Keratinocyte (primary cell): ENCODE measurements around the gene UTP14C. TPM values are rescaled to one million over a fixed set of nuclear protein-coding genes. Genes with fewer than 3 reads are reported as not detected.

Experiments
- DNase-seq: peaks from one replicate; pipeline ENCODE4 v3.0.0-alpha.2; 2011; ENCODE audit warnings: low read depth, missing footprints, low spot score
- FAIRE-seq: peaks from 2 replicates; lab custom pipeline; 2011; peaks lifted over from hg19 to GRCh38; lab: Jason Lieb, UNC
- H2AFZ ChIP-seq: 2 replicates; pipeline ENCODE4 v1.6.0; 2012; ENCODE audit warnings: low read length, control low read depth, inconsistent platforms; ENCODE audit not compliant: control insufficient read depth
- H3K27ac ChIP-seq: 2 replicates; pipeline ENCODE4 v1.5.1; 2011; ENCODE audit warnings: low read length; ENCODE audit not compliant: control insufficient read depth, insufficient read depth
- H3K27me3 ChIP-seq: 3 replicates; pipeline ENCODE4 v1.6.0; 2011; ENCODE audit warnings: low read length; ENCODE audit not compliant: control insufficient read depth, insufficient read depth; ENCODE audit errors: extremely low read depth
- H3K36me3 ChIP-seq, 2 experiments: 2 replicates in 1 of 2; 3 replicates in 1 of 2; pipeline ENCODE4 v1.5.1; 2011; ENCODE audit warnings: low read length in 2 of 2, mild to moderate bottlenecking in 1 of 2; ENCODE audit not compliant: control insufficient read depth in 2 of 2, insufficient read depth in 2 of 2; ENCODE audit errors: extremely low read depth in 1 of 2
- H3K4me1 ChIP-seq: 3 replicates; pipeline ENCODE4 v1.5.1; 2011; ENCODE audit warnings: low read length; ENCODE audit not compliant: control insufficient read depth, insufficient read depth; ENCODE audit errors: extremely low read depth
- H3K4me2 ChIP-seq: 3 replicates; pipeline ENCODE4 v1.6.0; 2011; ENCODE audit warnings: low read depth, low read length; ENCODE audit not compliant: control insufficient read depth, insufficient read depth; ENCODE audit errors: extremely low read depth
- H3K4me3 ChIP-seq, 3 experiments: fragments of 200-600 bp in 1 of 3; sonication (generic) in 1 of 3; 2 replicates in 2 of 3; 3 replicates in 1 of 3; pipeline ENCODE4 v1.5.1; 2011 to 2016; ENCODE audit warnings: low read length in 3 of 3, mild to moderate bottlenecking in 3 of 3, control low read depth in 2 of 3, inconsistent platforms in 1 of 3, low read depth in 1 of 3, mixed read lengths in 1 of 3, mixed run types in 1 of 3, moderate library complexity in 1 of 3; ENCODE audit not compliant: control insufficient read depth in 2 of 3, insufficient read depth in 2 of 3; ENCODE audit errors: extremely low read depth in 1 of 3
- H3K79me2 ChIP-seq: 2 replicates; pipeline ENCODE4 v1.6.0; 2012; ENCODE audit warnings: low read length; ENCODE audit not compliant: control insufficient read depth, insufficient read depth
- H3K9ac ChIP-seq: 3 replicates; pipeline ENCODE4 v1.6.0; 2011; ENCODE audit warnings: low read length; ENCODE audit not compliant: control insufficient read depth, insufficient read depth; ENCODE audit errors: extremely low read depth
- H3K9me1 ChIP-seq: 3 replicates; pipeline ENCODE4 v1.6.0; 2011; ENCODE audit warnings: low read length; ENCODE audit not compliant: control insufficient read depth, insufficient read depth; ENCODE audit errors: extremely low read depth
- H3K9me3 ChIP-seq: 2 replicates; pipeline ENCODE4 v1.5.1; 2012; ENCODE audit warnings: low read depth, low read length; ENCODE audit not compliant: control insufficient read depth
- H4K20me1 ChIP-seq: 3 replicates; pipeline ENCODE4 v1.6.0; 2011; ENCODE audit warnings: low read length; ENCODE audit not compliant: control insufficient read depth, insufficient read depth; ENCODE audit errors: extremely low read depth
- EZH2 ChIP-seq: IDR thresholded peaks from one replicate; pipeline ENCODE4 v1.6.1; 2012; ENCODE audit warnings: inconsistent platforms, mild to moderate bottlenecking, low read length, moderate library complexity
- dilution Hi-C: fragments of 300-500 bp; cut with MboI; formaldehyde crosslinking; loops from one replicate; pipeline ENCODE4 v1.7.0; 2020; ENCODE audit warnings: low sequenced_read_pairs; ENCODE audit not compliant: extremely low pct_ligation_motif_present
- polyA plus RNA-seq, 5 experiments: library from polyadenylated mRNA; depleted of rRNA in 3 of 5; stranded (reverse) in 3 of 5; stranded (forward) in 1 of 5; unstranded in 1 of 5; fragments of >200 nt; gene quantifications; 1 replicate in 1 of 5; 2 replicates in 3 of 5; 3 replicates in 1 of 5; pipeline versions ENCODE4 v1.2.1 to v1.2.3, GENCODE V29; 2011 to 2012; ENCODE audit warnings: missing spikeins in 2 of 5, low read depth in 1 of 5, low replicate concordance in 1 of 5
- TF ChIP-seq, protein P1 (sequence below), 3 experiments: IDR thresholded peaks in 1 of 3; conservative IDR thresholded peaks in 1 of 3; optimal IDR thresholded peaks in 1 of 3; 2 replicates in 2 of 3; 3 replicates in 1 of 3; pipeline versions ENCODE3 to v1.5.1; 2011; ENCODE audit warnings: low read length in 3 of 3, mild to moderate bottlenecking in 3 of 3, moderate library complexity in 2 of 3, control low read depth in 1 of 3, inconsistent platforms in 1 of 3; ENCODE audit not compliant: insufficient read depth in 2 of 3; ENCODE audit errors: extremely low read depth in 1 of 3

Gene UTP14C
- polyA plus RNA-seq, 1 donor (not counting 4 experiments of a cell fraction or from before 2014, with no cell fraction given): 10.8 TPM

DNA sequence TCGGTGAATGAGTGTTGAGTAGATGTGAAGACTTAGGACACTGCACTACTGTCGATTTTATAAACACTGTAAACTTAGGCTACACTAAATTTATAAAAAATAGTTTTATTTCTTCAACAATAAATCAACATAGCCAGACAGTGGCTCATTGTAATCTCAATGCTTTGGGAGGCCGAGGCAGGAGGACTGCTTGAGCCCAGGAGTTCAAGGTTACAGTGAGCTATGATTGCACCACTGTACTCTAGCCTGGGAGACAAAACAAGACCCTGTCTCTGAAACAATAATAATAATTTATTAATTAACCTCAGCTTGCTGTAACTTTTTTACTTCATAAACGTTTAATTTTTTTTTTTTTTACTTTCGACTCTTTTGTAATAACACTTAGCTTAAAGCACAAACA lies 47.6 kb upstream of the UTP14C start:
- Histone ChIP-seq H3K9ac (no peak overlapping the region), H3K4me2 (no peak overlapping the region), H4K20me1 (no peaks in the 10 kb centered on the region), H3K4me1 (no peaks in the 10 kb centered on the region), H3K9me3 (no peaks in the 10 kb centered on the region), H3K36me3 (peaks cover 0 to 3% of the 10 kb centered on the region in 2 experiments), H3K27ac (no peak overlapping the region), H3K4me3 (no peak overlapping the region), H3K27me3 (no peaks in the 10 kb centered on the region), H2AFZ (no peak overlapping the region), H3K9me1 (no peaks in the 10 kb centered on the region), H3K79me2 (no peaks in the 10 kb centered on the region)
- FAIRE-seq: no peak
- dilution Hi-C loops: no loop called here
- TF ChIP-seq, protein P1, sequence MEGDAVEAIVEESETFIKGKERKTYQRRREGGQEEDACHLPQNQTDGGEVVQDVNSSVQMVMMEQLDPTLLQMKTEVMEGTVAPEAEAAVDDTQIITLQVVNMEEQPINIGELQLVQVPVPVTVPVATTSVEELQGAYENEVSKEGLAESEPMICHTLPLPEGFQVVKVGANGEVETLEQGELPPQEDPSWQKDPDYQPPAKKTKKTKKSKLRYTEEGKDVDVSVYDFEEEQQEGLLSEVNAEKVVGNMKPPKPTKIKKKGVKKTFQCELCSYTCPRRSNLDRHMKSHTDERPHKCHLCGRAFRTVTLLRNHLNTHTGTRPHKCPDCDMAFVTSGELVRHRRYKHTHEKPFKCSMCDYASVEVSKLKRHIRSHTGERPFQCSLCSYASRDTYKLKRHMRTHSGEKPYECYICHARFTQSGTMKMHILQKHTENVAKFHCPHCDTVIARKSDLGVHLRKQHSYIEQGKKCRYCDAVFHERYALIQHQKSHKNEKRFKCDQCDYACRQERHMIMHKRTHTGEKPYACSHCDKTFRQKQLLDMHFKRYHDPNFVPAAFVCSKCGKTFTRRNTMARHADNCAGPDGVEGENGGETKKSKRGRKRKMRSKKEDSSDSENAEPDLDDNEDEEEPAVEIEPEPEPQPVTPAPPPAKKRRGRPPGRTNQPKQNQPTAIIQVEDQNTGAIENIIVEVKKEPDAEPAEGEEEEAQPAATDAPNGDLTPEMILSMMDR (optimal IDR thresholded peaks at IDR 0.05 in 1 of 3, IDR thresholded peaks at IDR 0.05 in 1 of 3, conservative IDR thresholded peaks at IDR 0.05 in 1 of 3; ENCODE audit: extremely low read depth in 1 of 3, insufficient read depth in 2 of 3, low read length in 3 of 3): no peak
- TF ChIP-seq EZH2: no peak
- no peak for DNase-seq

DNA sequence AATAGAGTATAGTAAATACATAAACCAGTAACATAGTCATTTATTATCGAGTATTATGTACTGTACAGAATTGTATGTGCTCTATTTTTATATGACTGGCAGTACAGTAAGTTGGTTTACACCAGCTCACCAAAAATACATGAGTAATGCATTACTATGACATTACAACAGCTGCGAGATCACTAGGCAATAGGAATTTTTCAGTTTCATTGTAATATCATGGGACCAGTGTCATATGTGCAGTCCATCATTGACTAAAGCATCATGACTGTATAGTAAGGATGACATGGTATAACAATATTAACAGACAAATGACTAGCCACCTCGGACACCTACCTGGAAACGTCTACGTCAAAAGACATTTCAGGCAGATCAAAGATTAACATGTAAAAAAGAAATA lies 46.9 kb upstream of the UTP14C start:
- no peak overlapping the region for H3K27ac ChIP-seq
- no peak overlapping the region for H3K4me3 ChIP-seq
- dilution Hi-C loops: no loop called here
- H3K27me3 ChIP-seq: no peaks in the 10 kb centered on the region
- peaks cover 0 to 3% of the 10 kb centered on the region in 2 experiments for H3K36me3 ChIP-seq
- no peak overlapping the region for H2AFZ ChIP-seq
- H3K9ac ChIP-seq: no peak overlapping the region
- H3K9me1 ChIP-seq: no peaks in the 10 kb centered on the region
- FAIRE-seq (no peak), DNase-seq (no peak)
- H3K4me1 ChIP-seq: no peaks in the 10 kb centered on the region
- no peaks in the 10 kb centered on the region for H4K20me1 ChIP-seq
- H3K9me3 ChIP-seq: no peaks in the 10 kb centered on the region
- H3K4me2 ChIP-seq: no peak overlapping the region
- H3K79me2 ChIP-seq: no peaks in the 10 kb centered on the region
- TF ChIP-seq, protein P1 (optimal IDR thresholded peaks at IDR 0.05 in 1 of 3, IDR thresholded peaks at IDR 0.05 in 1 of 3, conservative IDR thresholded peaks at IDR 0.05 in 1 of 3; ENCODE audit: extremely low read depth in 1 of 3, insufficient read depth in 2 of 3, low read length in 3 of 3): no peak
- no peak for TF ChIP-seq EZH2
